ENCODE measurements around the gene TRIOBP. TPM values are rescaled to one million over a fixed set of nuclear protein-coding genes. Genes with fewer than 3 reads are reported as not detected.

TRIOBP gene
- total and polyA plus RNA-seq, 2 donors (not counting 1 experiment from before 2014, with no cell fraction given): 32.9 to 131 TPM

DNA sequence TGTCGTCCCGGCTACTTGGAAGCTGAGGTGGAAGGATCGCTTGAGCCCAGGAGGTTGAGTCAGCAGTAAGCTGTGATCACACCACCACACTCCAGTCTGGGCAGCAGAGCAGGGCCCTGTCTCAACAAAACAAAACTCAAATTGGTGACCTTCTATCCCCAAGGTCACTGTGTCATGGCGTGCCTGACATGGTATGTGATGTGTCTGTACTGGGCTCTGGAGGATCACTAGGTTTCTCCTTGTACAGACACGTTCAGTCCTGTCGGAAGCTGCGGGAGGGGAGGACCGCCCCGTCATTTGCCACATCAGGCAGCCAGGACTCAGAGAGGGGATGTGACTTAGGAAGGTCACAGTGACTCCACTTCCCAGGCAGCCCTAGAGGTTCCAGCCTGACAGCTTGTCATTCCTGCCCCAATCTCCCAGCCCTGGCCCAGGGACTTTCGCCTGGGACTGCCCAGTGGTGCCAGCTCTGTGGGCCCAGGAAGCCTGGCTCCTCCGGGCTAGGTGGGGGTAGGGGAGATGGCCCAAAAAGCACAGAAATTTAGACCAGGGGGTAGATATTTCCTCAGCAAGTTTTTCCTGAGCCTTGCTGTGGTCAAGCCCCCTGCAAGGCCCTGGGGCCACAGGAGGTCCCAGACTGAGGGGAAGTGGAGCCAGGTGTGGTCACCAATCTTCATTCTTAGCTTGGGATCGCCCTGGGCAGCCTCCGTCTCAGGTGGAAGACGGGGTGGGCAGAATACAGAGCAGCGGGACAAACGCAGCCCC is 53.2 kb downstream of the TRIOBP start:
- peaks cover 66% of the 10 kb centered on the region for H3K79me2 ChIP-seq (ENCODE audit: control insufficient read depth, insufficient read depth, low read length)
- no peaks in the 10 kb centered on the region for H3K27me3 ChIP-seq (ENCODE audit: control insufficient read depth, insufficient read depth, low read length)
- DNase-seq (ENCODE audit: low read depth in 2 of 2): peak; percentile 67 to 75
- H3K36me3 ChIP-seq (ENCODE audit: control insufficient read depth, insufficient read depth, low read length): peaks cover 4% of the 10 kb centered on the region
- peak overlapping the region; percentile 82 for H3K27ac ChIP-seq (ENCODE audit: insufficient read depth, low read length)
- peak overlapping the region in 1 of 4 experiments; percentile 34 for H3K4me3 ChIP-seq (replicated peaks in 1 of 4; ENCODE audit: control extremely low read depth in 1 of 4, insufficient read depth in 1 of 4, low read depth in 3 of 4, low read length in 4 of 4)
- peak overlapping the region; percentile 9 for H3K9ac ChIP-seq (ENCODE audit: insufficient read depth, low read length)
- TF ChIP-seq, protein P1, sequence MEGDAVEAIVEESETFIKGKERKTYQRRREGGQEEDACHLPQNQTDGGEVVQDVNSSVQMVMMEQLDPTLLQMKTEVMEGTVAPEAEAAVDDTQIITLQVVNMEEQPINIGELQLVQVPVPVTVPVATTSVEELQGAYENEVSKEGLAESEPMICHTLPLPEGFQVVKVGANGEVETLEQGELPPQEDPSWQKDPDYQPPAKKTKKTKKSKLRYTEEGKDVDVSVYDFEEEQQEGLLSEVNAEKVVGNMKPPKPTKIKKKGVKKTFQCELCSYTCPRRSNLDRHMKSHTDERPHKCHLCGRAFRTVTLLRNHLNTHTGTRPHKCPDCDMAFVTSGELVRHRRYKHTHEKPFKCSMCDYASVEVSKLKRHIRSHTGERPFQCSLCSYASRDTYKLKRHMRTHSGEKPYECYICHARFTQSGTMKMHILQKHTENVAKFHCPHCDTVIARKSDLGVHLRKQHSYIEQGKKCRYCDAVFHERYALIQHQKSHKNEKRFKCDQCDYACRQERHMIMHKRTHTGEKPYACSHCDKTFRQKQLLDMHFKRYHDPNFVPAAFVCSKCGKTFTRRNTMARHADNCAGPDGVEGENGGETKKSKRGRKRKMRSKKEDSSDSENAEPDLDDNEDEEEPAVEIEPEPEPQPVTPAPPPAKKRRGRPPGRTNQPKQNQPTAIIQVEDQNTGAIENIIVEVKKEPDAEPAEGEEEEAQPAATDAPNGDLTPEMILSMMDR (conservative IDR thresholded peaks at IDR 0.05 in 1 of 2, IDR thresholded peaks at IDR 0.05 in 1 of 2; ENCODE audit: low read depth in 1 of 2, low read length in 2 of 2): no peak
- no peak for TF ChIP-seq EZH2 (IDR thresholded peaks at IDR 0.05; ENCODE audit: low read length, missing control alignments)
- H3K4me2 ChIP-seq (ENCODE audit: extremely low read depth, insufficient read depth, low read length): peak overlapping the region; percentile 65
- H2AFZ ChIP-seq (ENCODE audit: low read length): no peak overlapping the region
- no peaks in the 10 kb centered on the region for H4K20me1 ChIP-seq (ENCODE audit: control insufficient read depth, extremely low read depth, insufficient read depth, low read length)
- H3K9me3 ChIP-seq (ENCODE audit: control insufficient read depth, insufficient read depth, low read depth, low read length): no peaks in the 10 kb centered on the region
- peaks cover 52% of the 10 kb centered on the region for H3K4me1 ChIP-seq (ENCODE audit: control insufficient read depth, extremely low read depth, insufficient read depth, low read length)

DNA sequence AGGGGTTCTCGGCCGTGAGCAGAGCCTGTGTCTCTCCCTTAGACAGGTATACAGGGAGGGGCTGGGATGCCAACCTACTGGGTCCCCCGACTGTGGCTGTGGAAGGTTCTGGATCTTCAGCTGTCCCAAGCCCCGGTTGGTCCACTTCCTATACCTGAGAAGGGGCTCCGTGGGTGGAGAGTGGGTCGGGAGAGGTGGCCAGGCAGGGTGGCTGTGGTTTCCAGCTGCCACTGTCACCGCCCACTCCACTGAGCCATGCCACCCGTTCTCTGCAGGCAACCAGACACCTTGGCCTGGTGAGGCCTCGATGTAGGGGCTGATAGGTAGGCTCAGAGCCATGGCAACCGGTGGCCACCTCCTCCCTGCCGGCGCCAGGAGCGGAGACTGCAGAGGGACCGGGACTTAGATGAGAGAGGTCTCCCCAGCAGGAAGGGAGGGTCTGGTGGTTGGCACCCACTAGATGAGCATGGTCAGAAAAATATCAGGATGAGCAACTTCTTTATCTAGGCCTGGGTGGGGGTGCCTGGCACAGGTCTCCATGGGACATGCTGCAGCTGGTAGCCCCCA is 53.8 kb downstream of the TRIOBP start:
- no peaks in the 10 kb centered on the region for H3K9me3 ChIP-seq (ENCODE audit: control insufficient read depth, insufficient read depth, low read depth, low read length)
- no peaks in the 10 kb centered on the region for H4K20me1 ChIP-seq (ENCODE audit: control insufficient read depth, extremely low read depth, insufficient read depth, low read length)
- no peak overlapping the region for H3K4me3 ChIP-seq (replicated peaks in 1 of 4; ENCODE audit: control extremely low read depth in 1 of 4, insufficient read depth in 1 of 4, low read depth in 3 of 4, low read length in 4 of 4)
- H3K4me2 ChIP-seq (ENCODE audit: extremely low read depth, insufficient read depth, low read length): no peak overlapping the region
- peaks cover 9% of the 10 kb centered on the region for H3K36me3 ChIP-seq (ENCODE audit: control insufficient read depth, insufficient read depth, low read length)
- DNase-seq (ENCODE audit: low read depth in 2 of 2): no peak
- H3K27me3 ChIP-seq (ENCODE audit: control insufficient read depth, insufficient read depth, low read length): no peaks in the 10 kb centered on the region
- H3K27ac ChIP-seq (ENCODE audit: insufficient read depth, low read length): peak overlapping the region; percentile 82
- peaks cover 62% of the 10 kb centered on the region for H3K79me2 ChIP-seq (ENCODE audit: control insufficient read depth, insufficient read depth, low read length)
- H3K4me1 ChIP-seq (ENCODE audit: control insufficient read depth, extremely low read depth, insufficient read depth, low read length): peaks cover 50% of the 10 kb centered on the region
- TF ChIP-seq, protein P1 (conservative IDR thresholded peaks at IDR 0.05 in 1 of 2, IDR thresholded peaks at IDR 0.05 in 1 of 2; ENCODE audit: low read depth in 1 of 2, low read length in 2 of 2): no peak
- no peak for TF ChIP-seq EZH2 (IDR thresholded peaks at IDR 0.05; ENCODE audit: low read length, missing control alignments)
- H3K9ac ChIP-seq (ENCODE audit: insufficient read depth, low read length): no peak overlapping the region
- no peak overlapping the region for H2AFZ ChIP-seq (ENCODE audit: low read length)

DNA sequence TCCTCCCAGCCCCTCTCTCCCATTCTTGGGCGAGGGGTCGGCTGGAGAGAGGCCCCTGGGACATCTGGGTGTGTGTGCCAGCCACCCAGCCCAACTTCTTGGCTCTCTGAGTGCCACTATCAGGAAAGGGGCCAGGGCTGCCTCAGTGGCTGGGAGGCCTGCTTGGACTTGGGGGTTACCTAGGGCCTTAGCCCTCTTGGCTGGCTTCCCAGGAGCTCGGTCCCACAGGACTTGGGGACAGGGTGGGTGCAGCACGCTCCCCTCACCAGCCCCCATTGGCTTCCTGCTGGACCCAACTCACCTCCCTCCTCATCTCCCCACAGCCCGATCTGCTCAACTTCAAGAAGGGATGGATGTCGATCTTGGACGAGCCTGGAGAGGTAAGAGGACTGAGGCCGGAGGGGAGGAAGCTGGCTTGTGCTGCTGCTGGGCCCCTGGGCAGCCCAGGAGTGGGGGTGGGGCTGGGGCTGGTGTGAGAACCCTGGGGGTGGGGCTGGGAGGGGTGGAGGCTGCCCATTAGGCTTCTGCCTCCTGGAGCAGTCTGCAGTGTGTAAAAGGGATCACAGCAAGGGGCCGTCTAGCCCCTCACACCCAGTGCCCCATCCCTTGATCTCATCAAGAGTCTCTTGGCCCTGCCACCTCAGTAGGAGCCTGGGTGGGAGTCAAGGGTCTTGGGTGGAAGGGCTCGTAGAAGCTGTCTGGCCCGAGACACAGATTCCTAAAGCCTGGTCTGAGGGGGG is 54.8 kb downstream of the TRIOBP start:
- H3K4me3 ChIP-seq (replicated peaks in 1 of 4; ENCODE audit: control extremely low read depth in 1 of 4, insufficient read depth in 1 of 4, low read depth in 3 of 4, low read length in 4 of 4): no peak overlapping the region
- TF ChIP-seq EZH2 (IDR thresholded peaks at IDR 0.05; ENCODE audit: low read length, missing control alignments): no peak
- TF ChIP-seq, protein P1 (conservative IDR thresholded peaks at IDR 0.05 in 1 of 2, IDR thresholded peaks at IDR 0.05 in 1 of 2; ENCODE audit: low read depth in 1 of 2, low read length in 2 of 2): no peak
- H4K20me1 ChIP-seq (ENCODE audit: control insufficient read depth, extremely low read depth, insufficient read depth, low read length): no peaks in the 10 kb centered on the region
- no peaks in the 10 kb centered on the region for H3K27me3 ChIP-seq (ENCODE audit: control insufficient read depth, insufficient read depth, low read length)
- peaks cover 10% of the 10 kb centered on the region for H3K36me3 ChIP-seq (ENCODE audit: control insufficient read depth, insufficient read depth, low read length)
- no peak for DNase-seq (ENCODE audit: low read depth in 2 of 2)
- peak overlapping the region; percentile 82 for H3K27ac ChIP-seq (ENCODE audit: insufficient read depth, low read length)
- peaks cover 57% of the 10 kb centered on the region for H3K79me2 ChIP-seq (ENCODE audit: control insufficient read depth, insufficient read depth, low read length)
- peaks cover 50% of the 10 kb centered on the region for H3K4me1 ChIP-seq (ENCODE audit: control insufficient read depth, extremely low read depth, insufficient read depth, low read length)
- no peaks in the 10 kb centered on the region for H3K9me3 ChIP-seq (ENCODE audit: control insufficient read depth, insufficient read depth, low read depth, low read length)
- H2AFZ ChIP-seq (ENCODE audit: low read length): no peak overlapping the region
- H3K9ac ChIP-seq (ENCODE audit: insufficient read depth, low read length): no peak overlapping the region
- H3K4me2 ChIP-seq (ENCODE audit: extremely low read depth, insufficient read depth, low read length): peak overlapping the region; percentile 7
